Activated T-cell treated with anti-CD3 and anti-CD28 coated beads, Interleukin-2, amount 50 U/mL, for 72 hours (primary cell): ENCODE data around the gene HYAL3. TPM values are rescaled to one million over a fixed set of nuclear protein-coding genes. Genes with fewer than 3 reads are reported as not detected.

Source experiments
- ATAC-seq, 2 donors: fragments of 150-1000 bp; cut with Tn5 transposase; replicated peaks in 1 of 2; 2 replicates each; pipeline ENCODE4 v1.10.0; 2021; ENCODE audit warnings: moderate library complexity in 2 of 2, mild to moderate bottlenecking in 1 of 2
- DNase-seq, 2 donors: peaks; one replicate each; pipeline ENCODE4 v3.0.0; 2021 to 2022; ENCODE audit warnings: mixed read lengths in 1 of 2
- H3K27ac Mint-ChIP-seq: one replicate; pipeline ENCODE4 v1.8.0; 2022; ENCODE audit warnings: mild to moderate bottlenecking, moderate library complexity, mixed read lengths
- H3K27me3 Mint-ChIP-seq: one replicate; pipeline ENCODE4 v1.8.0; 2022; ENCODE audit warnings: low read depth, mixed read lengths
- H3K36me3 Mint-ChIP-seq, 2 donors: one replicate each; pipeline ENCODE4 v1.8.0; 2022; ENCODE audit warnings: mixed read lengths in 2 of 2, mild to moderate bottlenecking in 1 of 2; ENCODE audit not compliant: insufficient read depth in 2 of 2
- H3K4me1 Mint-ChIP-seq: one replicate; pipeline ENCODE4 v1.8.0; 2022; ENCODE audit warnings: low read depth, mixed read lengths
- H3K4me3 Mint-ChIP-seq, 2 donors: one replicate each; pipeline ENCODE4 v1.8.0; 2022; ENCODE audit warnings: mild to moderate bottlenecking in 2 of 2, mixed read lengths in 2 of 2, moderate library complexity in 2 of 2
- H3K9me3 Mint-ChIP-seq, 2 donors: one replicate each; pipeline ENCODE4 v1.8.0; 2022; ENCODE audit warnings: mixed read lengths in 2 of 2
- total RNA-seq, 2 donors: library from RNA; stranded (reverse); gene quantifications; one replicate each; pipeline ENCODE4 v1.2.3, GENCODE V29; 2022

The HYAL3 gene, protein sequence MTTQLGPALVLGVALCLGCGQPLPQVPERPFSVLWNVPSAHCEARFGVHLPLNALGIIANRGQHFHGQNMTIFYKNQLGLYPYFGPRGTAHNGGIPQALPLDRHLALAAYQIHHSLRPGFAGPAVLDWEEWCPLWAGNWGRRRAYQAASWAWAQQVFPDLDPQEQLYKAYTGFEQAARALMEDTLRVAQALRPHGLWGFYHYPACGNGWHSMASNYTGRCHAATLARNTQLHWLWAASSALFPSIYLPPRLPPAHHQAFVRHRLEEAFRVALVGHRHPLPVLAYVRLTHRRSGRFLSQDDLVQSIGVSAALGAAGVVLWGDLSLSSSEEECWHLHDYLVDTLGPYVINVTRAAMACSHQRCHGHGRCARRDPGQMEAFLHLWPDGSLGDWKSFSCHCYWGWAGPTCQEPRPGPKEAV
- 1 to 10 TPM; 6.7 to 7.1 TPM for total RNA-seq

DNA sequence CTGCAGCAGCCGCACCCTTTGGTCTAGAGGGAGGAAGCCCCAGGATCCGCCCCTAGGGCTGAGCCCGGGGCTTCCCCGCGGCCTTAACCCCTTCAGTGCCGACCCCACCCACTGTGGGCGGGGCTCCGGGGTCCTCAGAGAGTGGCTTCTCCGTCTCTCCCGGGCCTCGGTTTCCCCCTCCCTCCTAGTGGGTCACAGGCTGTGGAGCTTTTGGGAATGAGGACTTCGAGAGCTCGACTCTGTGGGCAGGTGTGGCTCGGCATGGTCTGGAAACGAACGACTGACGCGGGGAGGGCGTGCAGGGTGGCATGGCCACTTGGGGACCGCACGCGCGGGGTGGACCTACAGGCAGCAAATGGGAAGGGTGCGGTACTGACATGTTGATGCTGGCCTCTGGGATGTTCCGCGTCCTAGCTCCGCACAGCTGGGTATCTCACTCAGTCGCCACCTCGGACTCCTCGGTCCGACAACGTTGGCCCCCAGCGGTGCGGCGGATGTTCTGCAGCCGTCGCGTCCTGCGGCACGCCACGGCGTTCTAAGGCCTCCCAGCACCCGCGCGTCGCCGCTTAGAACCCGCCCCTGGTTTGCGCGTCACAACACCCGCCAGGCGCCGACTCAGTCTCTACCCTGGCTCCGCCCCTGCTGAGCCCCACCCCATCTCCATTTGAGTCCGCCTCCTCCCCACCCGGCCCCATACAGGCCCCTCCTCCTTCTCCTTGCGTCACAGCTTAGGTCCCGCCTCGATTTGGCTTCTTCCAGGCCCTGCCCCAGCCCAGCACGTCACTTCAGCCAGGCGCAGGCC, at the start of gene HYAL3, which contains the start of gene NAA80:
Gene HYAL3 (minus strand): TSS at position 570 of the 802 bp plus-strand sequence. CDS start 3,803 bp downstream, outside the sequence.
Gene NAA80 (minus strand): TSS at position 570 of the 802 bp plus-strand sequence. CDS start 1,942 bp downstream, outside the sequence.
- ATAC-seq = peak; percentile 89 to 90
- Mint-ChIP-seq H3K4me3 (peak within 1 kb of the TSS; percentile 94 to 98), H3K9me3 (no peaks in the 10 kb centered on the region), H3K4me1 (peaks cover 24% of the 10 kb centered on the region), H3K36me3 (no peaks in the 10 kb centered on the region), H3K27ac (peak within 1 kb of the TSS; percentile 82), H3K27me3 (no peaks in the 10 kb centered on the region)
- peak; percentile 99 to 100 for DNase-seq

DNA sequence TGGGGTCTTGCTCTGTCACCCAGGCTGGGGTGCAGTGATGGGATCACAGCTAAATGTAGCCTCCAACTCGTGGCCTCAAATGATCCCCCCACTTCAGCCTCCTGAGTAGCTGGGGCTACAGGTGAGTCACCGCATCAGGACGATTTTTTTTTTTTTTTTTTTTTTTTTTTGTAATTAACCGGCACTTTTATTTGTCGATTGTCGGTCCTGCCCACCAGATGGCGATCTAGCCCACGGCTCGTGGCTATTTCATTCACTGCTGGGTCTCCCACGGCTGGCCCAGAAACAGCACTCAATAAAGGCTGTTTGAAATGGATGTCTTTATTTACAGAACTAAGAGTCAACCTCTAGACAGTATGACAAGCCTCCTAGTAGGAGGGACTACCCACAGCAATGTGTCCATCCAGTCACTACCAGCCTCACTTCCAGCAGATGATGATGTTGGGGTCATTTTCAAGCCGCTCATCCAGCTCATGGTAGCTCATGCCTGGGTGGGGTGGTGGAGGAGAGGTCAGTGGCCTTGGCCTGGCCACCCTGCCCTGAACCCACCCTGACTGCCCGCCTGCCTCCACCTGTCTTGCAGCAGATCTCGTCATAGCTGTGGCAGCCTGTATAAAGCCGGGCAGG, 48.1 kb upstream of the HYAL3 start:
- ATAC-seq (no peak), DNase-seq (peak; percentile 73 to 76)
- H3K4me3 Mint-ChIP-seq = peak overlapping the region in 1 of 2 donors; percentile 53
- peaks cover 0 to 7% of the 10 kb centered on the region in 2 donors for H3K36me3 Mint-ChIP-seq
- H3K9me3 Mint-ChIP-seq = no peaks in the 10 kb centered on the region
- peaks cover 57% of the 10 kb centered on the region for H3K4me1 Mint-ChIP-seq
- H3K27me3 Mint-ChIP-seq = no peaks in the 10 kb centered on the region
- H3K27ac Mint-ChIP-seq = peak overlapping the region; percentile 27

DNA sequence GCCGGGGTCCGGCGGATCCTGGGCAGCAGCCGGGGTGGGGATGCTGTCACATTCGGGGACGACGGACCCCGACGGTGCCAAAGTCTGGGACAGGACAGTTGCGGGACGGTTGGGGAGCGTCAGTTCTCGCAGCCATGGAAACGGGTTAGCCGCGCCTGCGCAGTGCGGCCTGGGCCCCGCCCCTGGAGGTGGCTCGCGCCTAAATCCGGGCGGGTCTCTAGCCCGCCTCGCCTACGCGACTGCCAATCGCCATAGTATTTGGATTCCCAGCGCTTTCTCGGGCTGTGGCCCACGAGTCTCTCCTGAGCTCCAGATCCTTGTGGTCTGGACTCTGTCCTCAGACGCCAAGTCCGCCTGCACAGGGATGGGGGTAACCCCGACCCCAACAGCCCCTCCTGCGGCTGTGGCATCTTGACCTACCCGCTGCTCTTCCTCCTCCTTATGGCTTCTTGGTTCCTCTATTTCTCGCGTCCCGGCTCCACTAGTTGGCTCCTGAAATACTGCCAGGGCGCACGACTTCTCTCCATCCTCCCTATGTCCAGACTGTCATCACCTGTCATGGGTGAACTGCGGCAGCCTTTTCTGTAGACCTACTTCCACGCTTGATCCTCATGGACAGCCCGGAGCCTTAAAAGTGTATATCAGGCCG, 46.5 kb upstream of the HYAL3 start, which contains the start of gene ZMYND10:
Gene ZMYND10 (minus strand): TSS at position 147 of the 649 bp plus-strand sequence. CDS start 153 bp downstream, outside the sequence.
- H3K27me3 Mint-ChIP-seq = no peaks in the 10 kb centered on the region
- H3K27ac Mint-ChIP-seq = peak within 1 kb of the TSS; percentile 48
- ATAC-seq = peak; percentile 28 to 43
- peak within 1 kb of the TSS; percentile 79 to 87 for H3K4me3 Mint-ChIP-seq
- H3K4me1 Mint-ChIP-seq = peaks cover 51% of the 10 kb centered on the region
- no peaks in the 10 kb centered on the region for H3K9me3 Mint-ChIP-seq
- peaks cover 0 to 7% of the 10 kb centered on the region in 2 donors for H3K36me3 Mint-ChIP-seq
- peak; percentile 81 to 84 for DNase-seq

DNA sequence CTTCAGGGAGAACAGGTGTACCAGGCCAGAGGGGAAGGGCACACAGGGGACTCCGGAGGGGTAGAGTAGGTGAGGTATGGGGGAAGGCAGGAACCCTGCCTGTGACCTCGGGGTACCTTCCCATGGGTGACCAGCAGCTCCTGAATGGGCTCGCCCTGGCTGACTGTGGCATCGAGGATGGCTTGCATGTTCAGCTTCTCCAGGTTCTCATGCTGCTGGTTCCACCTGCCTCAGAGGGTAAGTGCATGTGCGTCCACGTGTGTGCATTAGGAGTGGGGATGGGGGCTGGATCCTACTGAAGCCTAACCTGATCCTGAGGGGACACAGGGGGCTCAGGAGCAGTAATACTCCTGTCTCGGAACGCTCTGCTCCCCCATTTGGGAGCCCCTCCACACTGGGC, 45.8 kb upstream of the HYAL3 start:
- Mint-ChIP-seq H3K27ac (no peak overlapping the region), H3K36me3 (peaks cover 0 to 7% of the 10 kb centered on the region in 2 donors), H3K27me3 (no peaks in the 10 kb centered on the region), H3K4me3 (peak overlapping the region; percentile 79 to 87), H3K9me3 (no peaks in the 10 kb centered on the region), H3K4me1 (peaks cover 46% of the 10 kb centered on the region)
- ATAC-seq = no peak
- no peak for DNase-seq

DNA sequence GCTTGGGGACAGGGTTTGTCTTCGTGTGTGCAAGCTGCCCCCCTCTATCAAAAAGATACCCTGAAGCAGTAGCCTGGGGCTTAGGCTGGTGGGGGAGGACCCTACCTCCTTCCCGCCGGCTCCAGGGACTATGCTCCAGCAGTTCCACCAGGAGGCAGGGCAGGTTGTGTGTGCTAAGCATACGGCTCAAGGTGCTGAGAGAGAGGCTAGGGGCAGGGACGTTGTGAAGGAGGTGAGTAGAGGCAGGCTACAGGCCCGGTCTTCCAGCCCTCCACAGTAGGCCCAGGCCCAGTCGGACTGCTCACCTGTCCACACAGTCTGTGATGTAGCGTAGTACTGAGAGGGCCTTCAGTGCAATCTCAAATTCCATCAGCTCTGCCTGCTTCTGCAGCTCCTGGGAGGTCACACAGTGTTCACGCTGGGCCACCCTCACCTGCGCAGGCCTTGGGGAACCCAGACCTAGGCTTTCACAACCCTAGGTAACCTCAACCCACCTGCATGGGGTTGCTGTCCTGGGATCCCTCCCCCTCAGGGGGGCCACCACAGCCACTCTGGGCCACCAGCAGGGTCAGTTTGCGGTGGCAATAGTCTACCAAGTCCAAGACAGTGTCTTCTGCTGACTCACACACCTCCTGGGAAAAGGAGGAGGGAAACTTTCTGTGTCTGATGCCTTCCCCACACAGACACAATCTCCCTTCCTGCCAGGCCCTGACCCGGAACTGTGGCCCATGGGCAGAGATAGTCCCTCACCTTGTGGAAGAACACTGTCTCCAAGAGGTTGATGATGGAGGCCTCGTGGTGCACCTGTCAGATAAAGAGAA, 43.8 kb upstream of the HYAL3 start:
- DNase-seq (no peak), ATAC-seq (no peak)
- Mint-ChIP-seq H3K36me3 (peaks cover 8 to 13% of the 10 kb centered on the region in 2 donors), H3K4me3 (no peak overlapping the region), H3K27ac (no peak overlapping the region), H3K9me3 (no peaks in the 10 kb centered on the region), H3K4me1 (peaks cover 54% of the 10 kb centered on the region), H3K27me3 (no peaks in the 10 kb centered on the region)

DNA sequence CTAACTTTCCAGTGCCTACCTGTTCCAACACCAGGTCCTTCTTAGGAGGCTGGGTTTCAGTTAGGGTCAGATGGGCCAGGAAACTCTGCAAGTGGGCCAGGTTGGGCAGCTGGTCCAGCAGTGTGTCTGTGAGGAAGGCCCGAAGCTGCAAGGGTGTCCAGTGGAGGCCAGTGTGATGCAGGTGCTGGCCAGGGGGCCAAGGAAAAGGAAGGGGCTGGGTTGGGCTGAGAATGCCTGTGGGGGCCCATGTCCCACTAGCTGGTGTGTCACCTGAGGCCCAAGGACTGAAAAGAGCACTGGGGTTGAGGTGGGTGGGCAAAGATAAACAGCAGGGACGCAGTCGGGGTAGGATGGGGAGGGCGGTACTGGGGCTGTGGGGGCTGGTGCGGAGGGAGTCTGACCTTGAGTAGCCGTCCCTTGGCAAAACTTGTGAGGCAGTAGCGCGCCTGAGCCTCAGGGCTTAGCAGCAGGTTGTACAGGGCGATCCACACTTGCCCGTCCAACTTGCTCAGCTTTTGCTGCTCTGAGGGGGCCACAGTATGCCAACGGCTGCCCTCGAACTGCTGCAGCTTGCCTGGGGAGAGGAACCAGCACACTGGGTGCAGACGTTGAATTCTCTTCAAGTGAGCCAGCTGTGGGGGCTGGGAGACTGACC, 42.9 kb upstream of the HYAL3 start:
- ATAC-seq = no peak
- H3K4me1 Mint-ChIP-seq = peaks cover 48% of the 10 kb centered on the region

DNA sequence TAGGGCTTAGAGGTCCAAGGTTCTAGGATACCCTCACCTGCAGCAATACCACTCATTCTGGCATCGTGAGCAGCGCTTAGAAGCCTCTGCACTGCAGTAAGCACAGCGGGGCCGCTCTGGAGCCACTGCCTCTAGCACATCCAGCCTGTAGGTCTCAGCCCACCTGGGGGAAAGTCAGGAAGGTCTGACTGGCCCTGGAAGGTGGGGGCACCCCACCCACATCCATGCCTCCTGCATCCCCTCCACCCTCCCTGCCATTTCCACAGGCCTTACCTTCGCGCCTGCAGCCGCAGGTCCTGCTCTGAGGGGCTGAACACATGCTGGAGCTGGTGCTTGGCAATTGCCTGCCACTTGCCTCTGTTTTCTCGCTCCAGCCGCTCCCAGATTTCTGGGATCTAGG, 42.3 kb upstream of the HYAL3 start:
- ATAC-seq (no peak), DNase-seq (no peak)
- Mint-ChIP-seq H3K4me3 (peak overlapping the region; percentile 86 to 92), H3K27me3 (no peaks in the 10 kb centered on the region), H3K9me3 (no peaks in the 10 kb centered on the region), H3K36me3 (peaks cover 10 to 15% of the 10 kb centered on the region in 2 donors), H3K27ac (no peak overlapping the region), H3K4me1 (peaks cover 46% of the 10 kb centered on the region)

More for the DNA sequence above, 42.9 kb upstream of the HYAL3 start:
- Mint-ChIP-seq H3K4me3 (peak overlapping the region in 1 of 2 donors; percentile 86), H3K27me3 (no peaks in the 10 kb centered on the region), H3K27ac (no peak overlapping the region), H3K9me3 (no peaks in the 10 kb centered on the region), H3K36me3 (peaks cover 8 to 12% of the 10 kb centered on the region in 2 donors)
- DNase-seq = no peak

DNA sequence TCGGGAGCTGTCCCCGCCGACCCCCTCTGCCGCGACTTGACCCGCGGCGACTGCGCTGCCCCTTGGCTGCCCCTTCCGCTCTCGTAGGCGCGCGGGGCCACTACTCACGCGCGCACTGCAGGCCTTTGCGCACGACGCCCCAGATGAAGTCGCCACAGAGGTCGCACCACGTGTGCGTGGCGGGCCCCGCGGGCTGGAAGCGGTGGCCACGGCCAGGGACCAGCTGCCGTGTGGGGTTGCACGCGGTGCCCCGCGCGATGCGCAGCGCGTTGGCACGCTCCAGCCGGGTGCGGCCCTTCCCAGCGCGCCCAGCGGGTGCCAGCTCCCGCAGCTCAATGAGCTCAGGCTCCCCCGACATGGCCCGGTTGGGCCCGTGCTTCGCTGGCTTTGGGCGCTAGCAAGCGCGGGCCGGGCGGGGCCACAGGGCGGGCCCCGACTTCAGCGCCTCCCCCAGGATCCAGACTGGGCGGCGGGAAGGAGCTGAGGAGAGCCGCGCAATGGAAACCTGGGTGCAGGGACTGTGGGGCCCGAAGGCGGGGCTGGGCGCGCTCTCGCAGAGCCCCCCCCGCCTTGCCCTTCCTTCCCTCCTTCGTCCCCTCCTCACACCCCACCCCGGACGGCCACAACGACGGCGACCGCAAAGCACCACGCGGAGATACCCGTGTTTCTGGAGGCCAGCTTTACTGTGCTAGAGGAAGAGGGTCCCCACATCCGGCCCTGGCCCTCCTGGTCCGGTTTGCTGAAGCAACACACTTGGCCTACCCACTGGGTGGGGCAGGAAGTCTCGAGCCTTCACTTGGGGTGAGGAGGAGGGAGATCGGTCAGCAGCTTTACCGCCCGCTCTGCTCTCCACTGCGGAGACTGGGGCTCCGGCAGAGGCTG, 41.5 kb upstream of the HYAL3 start, which contains the start of gene RASSF1:
Gene RASSF1 (minus strand): TSS at position 389 of the 882 bp plus-strand sequence. CDS start 31 bp downstream, at position 358.
- DNase-seq (peak; percentile 67 to 83), ATAC-seq (peak; percentile 14 to 51)
- Mint-ChIP-seq H3K4me3 (peak within 1 kb of the TSS; percentile 86 to 92), H3K27ac (peak within 1 kb of the TSS; percentile 97), H3K4me1 (peaks cover 46% of the 10 kb centered on the region), H3K36me3 (peaks cover 12 to 17% of the 10 kb centered on the region in 2 donors), H3K9me3 (no peaks in the 10 kb centered on the region), H3K27me3 (no peaks in the 10 kb centered on the region)

DNA sequence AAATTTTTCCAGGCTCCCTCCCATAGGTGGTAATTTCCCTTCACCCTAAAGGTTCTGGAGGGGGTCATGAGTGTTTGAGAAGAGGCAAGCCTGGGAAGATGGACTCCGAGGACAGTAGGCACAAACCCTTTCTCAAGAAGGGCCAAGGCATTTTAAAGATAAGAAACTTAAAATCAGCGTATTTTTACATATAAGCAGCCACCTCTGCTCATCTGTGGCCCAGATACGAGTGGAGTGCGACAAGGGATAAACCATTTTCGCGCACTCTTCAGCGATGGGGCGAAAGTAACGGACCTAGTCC, 40.9 kb upstream of the HYAL3 start:
- Mint-ChIP-seq H3K36me3 (peaks cover 16 to 20% of the 10 kb centered on the region in 2 donors), H3K4me1 (peaks cover 47% of the 10 kb centered on the region), H3K4me3 (peak overlapping the region; percentile 86 to 92), H3K9me3 (no peaks in the 10 kb centered on the region), H3K27me3 (no peaks in the 10 kb centered on the region), H3K27ac (peak overlapping the region; percentile 97)
- ATAC-seq (no peak), DNase-seq (no peak)

DNA sequence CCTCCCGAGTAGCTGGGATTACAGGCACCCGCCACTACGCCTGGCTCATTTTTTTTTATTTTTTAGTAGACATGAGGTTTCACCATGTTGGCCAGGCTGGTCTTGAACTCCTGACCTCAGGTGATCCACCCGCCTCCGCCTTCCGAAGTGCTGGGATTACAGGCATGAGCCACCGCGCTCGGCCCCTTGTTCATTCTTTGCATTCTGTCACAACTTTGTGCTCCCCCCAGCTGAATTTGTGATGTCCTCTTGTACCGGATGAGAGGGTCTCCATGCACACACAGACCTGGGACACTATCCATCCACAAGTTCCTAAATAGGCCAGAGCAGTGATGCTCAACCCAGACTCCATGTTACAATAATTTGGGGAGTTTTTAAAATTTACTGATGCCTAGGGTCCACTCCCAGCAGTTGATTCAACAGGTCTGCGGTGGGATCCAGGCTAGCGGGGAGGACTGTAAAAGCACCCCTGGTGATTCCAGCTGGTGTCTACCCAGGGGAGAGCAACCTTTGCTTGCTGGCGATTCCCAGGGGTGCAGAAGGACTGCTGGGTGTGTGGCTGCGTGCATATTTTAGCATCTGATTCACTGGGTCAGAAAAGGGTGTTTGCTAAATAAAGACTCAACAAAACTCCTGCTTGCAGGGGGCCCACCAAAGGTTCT, 40.4 kb upstream of the HYAL3 start:
- Mint-ChIP-seq H3K27ac (peak overlapping the region; percentile 97), H3K4me1 (peaks cover 52% of the 10 kb centered on the region), H3K4me3 (peak overlapping the region; percentile 86 to 92)

More for the DNA sequence above, 40.4 kb upstream of the HYAL3 start:
- peaks cover 17 to 20% of the 10 kb centered on the region in 2 donors for H3K36me3 Mint-ChIP-seq
- DNase-seq = no peak
- no peaks in the 10 kb centered on the region for H3K27me3 Mint-ChIP-seq
- no peaks in the 10 kb centered on the region for H3K9me3 Mint-ChIP-seq
- ATAC-seq = no peak
